CD4-positive, CD25-positive, alpha-beta regulatory T cell (primary cell): ENCODE data around the gene KCNQ1OT1. TPM values are rescaled to one million over a fixed set of nuclear protein-coding genes. Genes with fewer than 3 reads are reported as not detected.

Source experiments
- ATAC-seq, 2 donors: fragments of 150-1000 bp; cut with Tn5 transposase; one replicate each; pipeline ENCODE4 v1.10.0; 2021; ENCODE audit warnings: low read depth in 2 of 2, moderate number of reproducible peaks in 2 of 2, moderate library complexity in 1 of 2
- DNase-seq, 3 donors: peaks; one replicate each; pipeline versions ENCODE4 v3.0.0 to v3.0.0-alpha.2; 2012 to 2022; ENCODE audit warnings: mixed read lengths in 1 of 3
- H3K27ac ChIP-seq: one replicate; pipeline ENCODE4 v1.7.0; 2013; ENCODE audit warnings: mild to moderate bottlenecking, low read length; ENCODE audit not compliant: insufficient read depth, poor library complexity, severe bottlenecking
- H3K27me3 ChIP-seq: one replicate; pipeline ENCODE4 v1.7.0; 2013; ENCODE audit warnings: low read length; ENCODE audit not compliant: control insufficient read depth, insufficient read depth
- H3K36me3 ChIP-seq: one replicate; pipeline ENCODE4 v1.7.0; 2013; ENCODE audit warnings: mild to moderate bottlenecking, low read length, moderate library complexity; ENCODE audit not compliant: control insufficient read depth, insufficient read depth
- H3K4me1 ChIP-seq: 2 replicates; pipeline ENCODE4 v1.7.0; 2013; ENCODE audit warnings: mild to moderate bottlenecking, low read length; ENCODE audit not compliant: insufficient read depth, control insufficient read depth, poor library complexity, severe bottlenecking
- H3K4me3 ChIP-seq: one replicate; pipeline ENCODE4 v1.7.0; 2013; ENCODE audit warnings: low read depth, mild to moderate bottlenecking, low read length, moderate library complexity
- H3K9me3 ChIP-seq, 2 experiments: 1 replicate in 1 of 2; 2 replicates in 1 of 2; pipeline ENCODE4 v1.7.0; 2013; ENCODE audit warnings: low read length in 2 of 2, mild to moderate bottlenecking in 1 of 2, moderate library complexity in 1 of 2; ENCODE audit not compliant: control insufficient read depth in 2 of 2
- H3K27ac Mint-ChIP-seq, 3 donors: one replicate each; pipeline ENCODE4 v1.8.0; 2020 to 2022; ENCODE audit warnings: mild to moderate bottlenecking in 3 of 3, mixed read lengths in 3 of 3, moderate library complexity in 2 of 3
- H3K27me3 Mint-ChIP-seq: one replicate; pipeline ENCODE4 v1.8.0; 2022; ENCODE audit warnings: mild to moderate bottlenecking, mixed read lengths
- H3K36me3 Mint-ChIP-seq: one replicate; pipeline ENCODE4 v1.8.0; 2020; ENCODE audit warnings: mixed read lengths
- H3K4me1 Mint-ChIP-seq, 4 donors: one replicate each; pipeline ENCODE4 v1.8.0; 2020 to 2022; ENCODE audit warnings: mixed read lengths in 4 of 4, mild to moderate bottlenecking in 1 of 4
- H3K4me3 Mint-ChIP-seq, 4 donors: one replicate each; pipeline ENCODE4 v1.8.0; 2020 to 2022; ENCODE audit warnings: mild to moderate bottlenecking in 4 of 4, mixed read lengths in 4 of 4, moderate library complexity in 3 of 4
- H3K9me3 Mint-ChIP-seq, 7 donors: one replicate each; pipeline ENCODE4 v1.8.0; 2020 to 2022; ENCODE audit warnings: mixed read lengths in 7 of 7, mild to moderate bottlenecking in 3 of 7, moderate library complexity in 2 of 7
- polyA plus RNA-seq, 4 donors: library from polyadenylated mRNA; unstranded; fragments of 300-500 nt; fragmentation: Illumina TruSeq; gene quantifications; one replicate each; pipeline ENCODE4 v1.2.3, GENCODE V29; 2021
- total RNA-seq: library from RNA; stranded (reverse); gene quantifications from one replicate; pipeline ENCODE4 v1.2.3, GENCODE V29; 2022

KCNQ1OT1 gene
- total and polyA plus RNA-seq, 5 donors from 2014 or later = 0.01 to 0.72 (median 0.07) TPM

GRCh38 chr11:2662024-2662312 lies 37.8 kb downstream of the KCNQ1OT1 start:
- Histone ChIP-seq H3K36me3 (peaks cover 2% of the 10 kb centered on the region), H3K4me3 (no peak overlapping the region), H3K4me1 (no peaks in the 10 kb centered on the region), H3K27me3 (no peaks in the 10 kb centered on the region), H3K9me3 (peaks cover 6 to 7% of the 10 kb centered on the region in 2 experiments), H3K27ac (no peak overlapping the region)
- Mint-ChIP-seq H3K27ac (no peak overlapping the region), H3K9me3 (peaks cover 0 to 5% (median 0%) of the 10 kb centered on the region in 7 donors), H3K36me3 (peaks cover 26% of the 10 kb centered on the region), H3K4me1 (peaks cover 0 to 1% (median 0%) of the 10 kb centered on the region in 4 donors), H3K27me3 (no peaks in the 10 kb centered on the region), H3K4me3 (no peak overlapping the region)
- ATAC-seq (no peak), DNase-seq (no peak)

GRCh38 chr11:2661173-2662023 lies 38.4 kb downstream of the KCNQ1OT1 start:
- Mint-ChIP-seq H3K9me3 (peaks cover 0 to 5% (median 0%) of the 10 kb centered on the region in 7 donors), H3K27ac (no peak overlapping the region), H3K4me3 (no peak overlapping the region), H3K4me1 (peaks cover 0 to 3% (median 0%) of the 10 kb centered on the region in 4 donors), H3K27me3 (no peaks in the 10 kb centered on the region), H3K36me3 (peaks cover 27% of the 10 kb centered on the region)
- ATAC-seq = no peak
- no peak overlapping the region for H3K27ac ChIP-seq
- no peak overlapping the region for H3K4me3 ChIP-seq
- H3K4me1 ChIP-seq = no peaks in the 10 kb centered on the region
- DNase-seq = no peak
- H3K9me3 ChIP-seq = peaks cover 6 to 7% of the 10 kb centered on the region in 2 experiments
- H3K27me3 ChIP-seq = no peaks in the 10 kb centered on the region
- H3K36me3 ChIP-seq = peaks cover 2% of the 10 kb centered on the region

- Histone ChIP-seq H3K4me3 (no peak overlapping the region), H3K9me3 (peaks cover 6 to 7% of the 10 kb centered on the region in 2 experiments), H3K36me3 (peaks cover 2% of the 10 kb centered on the region), H3K27ac (no peak overlapping the region), H3K27me3 (no peaks in the 10 kb centered on the region), H3K4me1 (no peaks in the 10 kb centered on the region)
- no peak for ATAC-seq
- Mint-ChIP-seq H3K4me3 (no peak overlapping the region), H3K9me3 (peaks cover 0 to 5% (median 0%) of the 10 kb centered on the region in 7 donors), H3K27me3 (no peaks in the 10 kb centered on the region), H3K27ac (no peak overlapping the region), H3K36me3 (peaks cover 32% of the 10 kb centered on the region), H3K4me1 (peaks cover 0 to 5% (median 2%) of the 10 kb centered on the region in 4 donors)
- DNase-seq = no peak
Measured at GRCh38 chr11:2660357-2660939, 39.3 kb downstream of the KCNQ1OT1 start.

- H3K4me3 ChIP-seq = no peak overlapping the region
- no peaks in the 10 kb centered on the region for H3K27me3 ChIP-seq
- Mint-ChIP-seq H3K4me1 (peaks cover 0 to 5% (median 2%) of the 10 kb centered on the region in 4 donors), H3K36me3 (peaks cover 34% of the 10 kb centered on the region), H3K27me3 (no peaks in the 10 kb centered on the region), H3K27ac (no peak overlapping the region), H3K4me3 (no peak overlapping the region), H3K9me3 (peaks cover 0 to 5% (median 0%) of the 10 kb centered on the region in 7 donors)
- no peak overlapping the region for H3K27ac ChIP-seq
- no peak for ATAC-seq
- H3K36me3 ChIP-seq = peaks cover 2% of the 10 kb centered on the region
- no peaks in the 10 kb centered on the region for H3K4me1 ChIP-seq
- DNase-seq = no peak
- H3K9me3 ChIP-seq = peaks cover 6 to 7% of the 10 kb centered on the region in 2 experiments
Measured at GRCh38 chr11:2657697-2658284, 42.0 kb downstream of the KCNQ1OT1 start.

- no peak overlapping the region for H3K4me3 ChIP-seq
- peaks cover 6 to 7% of the 10 kb centered on the region in 2 experiments for H3K9me3 ChIP-seq
- no peak overlapping the region for H3K4me3 Mint-ChIP-seq
- H3K27me3 ChIP-seq = no peaks in the 10 kb centered on the region
- H3K36me3 Mint-ChIP-seq = peaks cover 31% of the 10 kb centered on the region
- ATAC-seq (no peak), DNase-seq (no peak)
- H3K4me1 Mint-ChIP-seq = peaks cover 0 to 5% (median 2%) of the 10 kb centered on the region in 4 donors
- H3K4me1 ChIP-seq = no peaks in the 10 kb centered on the region
- H3K27ac ChIP-seq = no peak overlapping the region
- H3K27me3 Mint-ChIP-seq = no peaks in the 10 kb centered on the region
- H3K9me3 Mint-ChIP-seq = peaks cover 0 to 5% (median 0%) of the 10 kb centered on the region in 7 donors
- no peak overlapping the region for H3K27ac Mint-ChIP-seq
- H3K36me3 ChIP-seq = peaks cover 2% of the 10 kb centered on the region
Measured at GRCh38 chr11:2656859-2657258, 42.9 kb downstream of the KCNQ1OT1 start.

GRCh38 chr11:2655834-2656622 lies 43.8 kb downstream of the KCNQ1OT1 start:
- peaks cover 0 to 4% (median 3%) of the 10 kb centered on the region in 7 donors for H3K9me3 Mint-ChIP-seq
- H3K27me3 Mint-ChIP-seq = no peaks in the 10 kb centered on the region
- H3K27ac Mint-ChIP-seq = peak overlapping the region in 1 of 3 donors; percentile 5
- Histone ChIP-seq H3K9me3 (peaks cover 6 to 12% of the 10 kb centered on the region in 2 experiments), H3K4me3 (no peak overlapping the region), H3K27ac (no peak overlapping the region), H3K4me1 (no peaks in the 10 kb centered on the region), H3K27me3 (no peaks in the 10 kb centered on the region), H3K36me3 (peaks cover 2% of the 10 kb centered on the region)
- H3K4me1 Mint-ChIP-seq = peaks cover 0 to 5% (median 2%) of the 10 kb centered on the region in 4 donors
- DNase-seq (no peak), ATAC-seq (no peak)
- H3K36me3 Mint-ChIP-seq = peaks cover 29% of the 10 kb centered on the region
- H3K4me3 Mint-ChIP-seq = no peak overlapping the region

- peaks cover 0 to 5% (median 2%) of the 10 kb centered on the region in 4 donors for H3K4me1 Mint-ChIP-seq
- DNase-seq = no peak
- Histone ChIP-seq H3K4me1 (no peaks in the 10 kb centered on the region), H3K36me3 (no peaks in the 10 kb centered on the region), H3K9me3 (peaks cover 8 to 10% of the 10 kb centered on the region in 2 experiments), H3K27me3 (no peaks in the 10 kb centered on the region), H3K27ac (no peak overlapping the region), H3K4me3 (no peak overlapping the region)
- no peak overlapping the region for H3K4me3 Mint-ChIP-seq
- no peak overlapping the region for H3K27ac Mint-ChIP-seq
- no peaks in the 10 kb centered on the region for H3K27me3 Mint-ChIP-seq
- peaks cover 27% of the 10 kb centered on the region for H3K36me3 Mint-ChIP-seq
- H3K9me3 Mint-ChIP-seq = peaks cover 0 to 11% (median 4%) of the 10 kb centered on the region in 7 donors
- no peak for ATAC-seq
Measured at GRCh38 chr11:2655016-2655719, 44.6 kb downstream of the KCNQ1OT1 start.
